ENCODE data around the gene SLC17A4. TPM values are rescaled to one million over a fixed set of nuclear protein-coding genes. Genes with fewer than 3 reads are reported as not detected.

SLC17A4 gene
- total RNA-seq, 1 donor from 2014 or later, result not detected

GRCh38 chr6:25715794-25716193 lies 38.7 kb upstream of the SLC17A4 start:
- no peak for DNase-seq (ENCODE audit: low read depth)
- Histone ChIP-seq H3K27me3 (ENCODE audit: control insufficient read depth, insufficient read depth, low read length) (no peaks in the 10 kb centered on the region), H3K4me3 (ENCODE audit: low read depth, low read length) (no peak overlapping the region), H3K36me3 (ENCODE audit: control insufficient read depth, insufficient read depth, low read length) (no peaks in the 10 kb centered on the region)
- TF ChIP-seq CTCF (IDR thresholded peaks at IDR 0.05; ENCODE audit: insufficient read depth, low read length, poor library complexity, severe bottlenecking), result no peak

DNA sequence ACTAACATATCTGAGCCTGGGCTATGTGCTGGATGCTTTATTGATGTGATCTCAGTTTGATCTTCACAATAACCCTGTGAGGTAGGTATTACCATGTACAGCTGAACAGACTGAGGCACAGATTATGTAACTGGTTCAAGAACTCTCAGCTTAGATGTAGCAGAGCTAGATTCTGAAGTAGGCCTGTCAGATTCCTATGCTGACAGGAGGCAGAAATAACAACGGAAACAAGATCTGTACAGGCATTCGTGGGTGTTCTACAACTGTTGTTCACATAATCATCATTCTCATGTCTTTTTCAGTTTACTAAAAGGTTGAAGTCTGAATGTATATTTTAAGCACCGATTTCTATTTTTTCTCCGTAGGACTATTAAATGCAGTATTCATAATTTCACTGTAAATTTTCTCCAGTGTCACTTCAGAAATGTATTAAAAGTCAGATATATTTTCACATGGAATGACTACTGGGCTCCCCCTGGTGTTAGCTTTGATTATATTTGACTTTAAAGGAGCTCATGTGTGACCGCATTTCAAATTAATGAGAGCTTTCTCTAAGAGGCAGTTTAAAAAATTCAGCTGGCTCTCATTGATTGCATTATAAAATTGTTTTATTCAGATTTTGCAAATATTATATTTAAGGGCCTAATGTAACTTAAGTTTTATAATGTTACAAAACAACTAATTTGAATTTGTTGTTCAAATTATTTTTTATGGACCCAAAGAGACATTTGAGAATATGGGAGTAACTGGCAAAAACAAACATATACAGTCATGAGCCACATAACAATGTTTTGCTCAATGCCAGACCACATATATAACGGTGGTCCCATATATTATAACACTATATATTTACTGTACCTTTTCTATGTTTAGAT lies 36.4 kb upstream of the SLC17A4 start:
- Histone ChIP-seq H3K36me3 (ENCODE audit: control insufficient read depth, insufficient read depth, low read length) (no peaks in the 10 kb centered on the region), H3K27me3 (ENCODE audit: control insufficient read depth, insufficient read depth, low read length) (no peaks in the 10 kb centered on the region), H3K4me3 (ENCODE audit: low read depth, low read length) (no peak overlapping the region)
- no peak for DNase-seq (ENCODE audit: low read depth)
- TF ChIP-seq CTCF (IDR thresholded peaks at IDR 0.05; ENCODE audit: insufficient read depth, low read length, poor library complexity, severe bottlenecking), result peak; percentile 61

- DNase-seq (ENCODE audit: low read depth), result no peak
- no peaks in the 10 kb centered on the region for H3K27me3 ChIP-seq (ENCODE audit: control insufficient read depth, insufficient read depth, low read length)
- H3K36me3 ChIP-seq (ENCODE audit: control insufficient read depth, insufficient read depth, low read length), result no peaks in the 10 kb centered on the region
- no peak overlapping the region for H3K4me3 ChIP-seq (ENCODE audit: low read depth, low read length)
- TF ChIP-seq CTCF (IDR thresholded peaks at IDR 0.05; ENCODE audit: insufficient read depth, low read length, poor library complexity, severe bottlenecking), result no peak
Observed at GRCh38 chr6:25726122-25726911, 28.2 kb upstream of the SLC17A4 start.

DNA sequence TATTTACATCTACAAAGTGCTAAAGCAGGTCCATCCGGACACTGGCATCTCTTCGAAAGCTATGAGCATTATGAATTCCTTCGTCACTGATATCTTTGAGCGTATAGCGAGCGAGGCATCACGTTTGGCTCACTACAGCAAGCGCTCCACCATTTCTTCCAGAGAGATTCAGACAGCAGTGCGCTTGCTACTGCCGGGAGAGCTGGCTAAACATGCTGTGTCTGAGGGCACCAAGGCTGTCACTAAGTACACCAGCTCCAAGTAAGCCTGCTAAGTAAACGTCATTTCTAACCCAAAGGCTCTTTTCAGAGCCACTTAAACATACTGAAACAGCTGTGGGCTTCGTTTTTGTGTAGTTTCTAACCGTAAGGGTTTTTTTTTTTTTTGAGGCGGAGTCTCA lies 27.5 kb upstream of the SLC17A4 start:
- Histone ChIP-seq H3K27me3 (ENCODE audit: control insufficient read depth, insufficient read depth, low read length) (no peaks in the 10 kb centered on the region), H3K36me3 (ENCODE audit: control insufficient read depth, insufficient read depth, low read length) (no peaks in the 10 kb centered on the region), H3K4me3 (ENCODE audit: low read depth, low read length) (no peak overlapping the region)
- no peak for DNase-seq (ENCODE audit: low read depth)
- TF ChIP-seq CTCF (IDR thresholded peaks at IDR 0.05; ENCODE audit: insufficient read depth, low read length, poor library complexity, severe bottlenecking), result no peak

DNA sequence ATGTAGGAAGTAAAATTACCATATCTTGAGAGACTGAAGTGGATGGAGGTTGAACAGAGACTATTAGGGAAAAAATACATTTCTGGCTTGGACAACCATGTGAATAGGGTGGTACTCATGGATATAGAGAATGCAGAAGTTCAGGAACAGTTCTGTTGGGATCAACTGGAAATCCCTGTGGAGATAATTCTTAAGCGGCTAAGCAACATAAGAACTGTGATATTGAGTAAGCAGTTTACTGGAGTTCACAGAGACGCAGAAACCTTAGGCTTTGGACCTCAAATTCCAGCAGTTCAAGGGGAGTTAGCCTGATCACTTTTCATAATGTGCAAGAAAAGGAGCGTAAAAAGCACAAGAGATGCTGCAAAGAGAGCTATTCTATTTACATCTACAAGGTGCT lies 23.6 kb upstream of the SLC17A4 start:
- DNase-seq (ENCODE audit: low read depth), result no peak
- Histone ChIP-seq H3K4me3 (ENCODE audit: low read depth, low read length) (no peak overlapping the region), H3K27me3 (ENCODE audit: control insufficient read depth, insufficient read depth, low read length) (peaks cover 3% of the 10 kb centered on the region), H3K36me3 (ENCODE audit: control insufficient read depth, insufficient read depth, low read length) (no peaks in the 10 kb centered on the region)
- TF ChIP-seq CTCF (IDR thresholded peaks at IDR 0.05; ENCODE audit: insufficient read depth, low read length, poor library complexity, severe bottlenecking), result no peak

Measured in kidney epithelial cell (primary cell).